PC-9 (cell line): Measurements from ENCODE around the gene MAN1A1. TPM values are rescaled to one million over a fixed set of nuclear protein-coding genes. Genes with fewer than 3 reads are reported as not detected.

Source experiments
- BruUV-seq: library from RNA; stranded (reverse); fragments of 400-500 nt; replicated peaks from 2 replicates; lab custom pipeline; 2021; lab: Mats Ljungman, UMichigan
- CTCF ChIA-PET: fragments of 300-600 bp; sonication (Branson Sonifier 250); formaldehyde crosslinking; loops from one replicate; lab custom pipeline; 2022; ENCODE audit warnings: antibody characterized with exemption; lab: Charles Lee
- POLR2A ChIA-PET: fragments of 300-600 bp; sonication (Branson Sonifier 250); formaldehyde crosslinking; loops from one replicate; lab custom pipeline; 2022; ENCODE audit warnings: antibody characterized with exemption; ENCODE audit not compliant: unreplicated experiment; lab: Charles Lee
- DNase-seq, 2 experiments: peaks; one replicate each; pipeline versions ENCODE4 v3.0.0 to v3.0.0-alpha.2; 2015 to 2022; ENCODE audit warnings: mixed read lengths in 1 of 2
- H2AFZ ChIP-seq: fragments of 200-600 bp; sonication (generic); 2 replicates; pipeline ENCODE4 v1.8.1; 2017; ENCODE audit warnings: antibody characterized with exemption
- H3F3A ChIP-seq: fragments of 200-600 bp; sonication (generic); 2 replicates; pipeline ENCODE4 v1.8.1; 2017; ENCODE audit warnings: antibody characterized with exemption, mild to moderate bottlenecking, low read depth; ENCODE audit not compliant: insufficient read depth
- H3K27ac ChIP-seq: fragments of 200-600 bp; sonication (generic); 2 replicates; pipeline ENCODE4 v1.6.1; 2016; ENCODE audit warnings: mixed run types
- H3K27me3 ChIP-seq: fragments of 200-600 bp; sonication (generic); 2 replicates; pipeline ENCODE4 v1.6.1; 2016; ENCODE audit warnings: low read depth, mixed run types; ENCODE audit not compliant: insufficient read depth
- H3K36me3 ChIP-seq: fragments of 200-600 bp; sonication (generic); 2 replicates; pipeline ENCODE4 v1.6.1; 2016; ENCODE audit warnings: low read depth, mixed run types
- H3K4me1 ChIP-seq: fragments of 200-600 bp; sonication (generic); replicated peaks from 2 replicates; pipeline ENCODE4 v1.6.1; 2016; ENCODE audit warnings: mixed run types; ENCODE audit not compliant: insufficient read depth
- H3K4me2 ChIP-seq: fragments of 200-600 bp; sonication (generic); 2 replicates; pipeline ENCODE4 v1.6.1; 2017; ENCODE audit warnings: mixed run types
- H3K4me3 ChIP-seq: fragments of 200-600 bp; sonication (generic); 2 replicates; pipeline ENCODE4 v1.6.1; 2016; ENCODE audit warnings: mixed run types
- H3K79me2 ChIP-seq: fragments of 200-600 bp; sonication (generic); 2 replicates; pipeline ENCODE4 v1.6.1; 2017; ENCODE audit warnings: low read depth, mixed run types
- H3K9me2 ChIP-seq: fragments of 200-600 bp; sonication (generic); 2 replicates; pipeline ENCODE4 v1.8.1; 2017; ENCODE audit warnings: mild to moderate bottlenecking; ENCODE audit not compliant: insufficient read depth
- H3K9me3 ChIP-seq: fragments of 200-600 bp; sonication (generic); 2 replicates; pipeline ENCODE4 v1.8.1; 2016; ENCODE audit warnings: low read depth; ENCODE audit not compliant: insufficient read depth
- H4K20me1 ChIP-seq: fragments of 200-600 bp; sonication (generic); 2 replicates; pipeline ENCODE4 v1.8.1; 2017; ENCODE audit not compliant: insufficient read depth
- EZH2 ChIP-seq: fragments of 200-600 bp; sonication (generic); IDR thresholded peaks from 2 replicates; pipeline ENCODE4 v1.8.0; 2017; ENCODE audit warnings: antibody characterized with exemption, low read depth
- intact Hi-C: fragments of 100-400 bp; cut with micrococcal nuclease; formaldehyde crosslinking; loops from one replicate; pipeline ENCODE4 v1.10.0; 2022; ENCODE audit not compliant: unreplicated experiment
- total RNA-seq: library from RNA; stranded (reverse); gene quantifications from 2 replicates; pipeline ENCODE4 v1.2.3, GENCODE V29; 2021
- TF ChIP-seq, protein P1 (sequence below): fragments of 200-600 bp; sonication (generic); conservative IDR thresholded peaks from 2 replicates; pipeline ENCODE4 v1.6.1; 2017; ENCODE audit warnings: mixed run types, antibody characterized with exemption, mild to moderate bottlenecking, moderate library complexity

The MAN1A1 gene
- total RNA-seq, 1 experiment from 2014 or later, result 13.4 TPM

- Histone ChIP-seq H3K4me1 (no peaks in the 10 kb centered on the region; the same call in 1 of the 2 replicates), H3K36me3 (no peaks in the 10 kb centered on the region), H3F3A (no peaks in the 10 kb centered on the region), H3K9me2 (no peaks in the 10 kb centered on the region), H3K27me3 (no peaks in the 10 kb centered on the region), H3K27ac (no peak overlapping the region), H3K79me2 (no peaks in the 10 kb centered on the region), H3K4me2 (no peak overlapping the region), H4K20me1 (no peaks in the 10 kb centered on the region), H3K9me3 (no peaks in the 10 kb centered on the region), H2AFZ (no peak overlapping the region), H3K4me3 (no peak overlapping the region)
- ChIA-PET POLR2A (no interaction called here), CTCF (no interaction called here)
- TF ChIP-seq EZH2, result no peak
- TF ChIP-seq, protein P1, sequence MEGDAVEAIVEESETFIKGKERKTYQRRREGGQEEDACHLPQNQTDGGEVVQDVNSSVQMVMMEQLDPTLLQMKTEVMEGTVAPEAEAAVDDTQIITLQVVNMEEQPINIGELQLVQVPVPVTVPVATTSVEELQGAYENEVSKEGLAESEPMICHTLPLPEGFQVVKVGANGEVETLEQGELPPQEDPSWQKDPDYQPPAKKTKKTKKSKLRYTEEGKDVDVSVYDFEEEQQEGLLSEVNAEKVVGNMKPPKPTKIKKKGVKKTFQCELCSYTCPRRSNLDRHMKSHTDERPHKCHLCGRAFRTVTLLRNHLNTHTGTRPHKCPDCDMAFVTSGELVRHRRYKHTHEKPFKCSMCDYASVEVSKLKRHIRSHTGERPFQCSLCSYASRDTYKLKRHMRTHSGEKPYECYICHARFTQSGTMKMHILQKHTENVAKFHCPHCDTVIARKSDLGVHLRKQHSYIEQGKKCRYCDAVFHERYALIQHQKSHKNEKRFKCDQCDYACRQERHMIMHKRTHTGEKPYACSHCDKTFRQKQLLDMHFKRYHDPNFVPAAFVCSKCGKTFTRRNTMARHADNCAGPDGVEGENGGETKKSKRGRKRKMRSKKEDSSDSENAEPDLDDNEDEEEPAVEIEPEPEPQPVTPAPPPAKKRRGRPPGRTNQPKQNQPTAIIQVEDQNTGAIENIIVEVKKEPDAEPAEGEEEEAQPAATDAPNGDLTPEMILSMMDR, result no peak
- no TSS peak for BruUV-seq
- intact Hi-C loops, result no loop called here
- DNase-seq, result no peak
Observed at GRCh38 chr6:119243657-119244056, 105.9 kb downstream of the MAN1A1 start.

- no peak overlapping the region for H3K4me3 ChIP-seq
- DNase-seq, result no peak
- H3K4me1 ChIP-seq, result no peaks in the 10 kb centered on the region; the same call in 1 of the 2 replicates
- no peak for TF ChIP-seq EZH2
- TF ChIP-seq, protein P1, result no peak
- BruUV-seq, result no TSS peak
- H3K79me2 ChIP-seq, result no peaks in the 10 kb centered on the region
- H2AFZ ChIP-seq, result no peak overlapping the region
- no peaks in the 10 kb centered on the region for H3K27me3 ChIP-seq
- intact Hi-C loops, result no loop called here
- H3K4me2 ChIP-seq, result no peak overlapping the region
- H3K27ac ChIP-seq, result no peak overlapping the region
- no peaks in the 10 kb centered on the region for H3K36me3 ChIP-seq
- CTCF ChIA-PET, result no interaction called here
- H3K9me3 ChIP-seq, result no peaks in the 10 kb centered on the region
- no peaks in the 10 kb centered on the region for H3K9me2 ChIP-seq
- H4K20me1 ChIP-seq, result no peaks in the 10 kb centered on the region
- POLR2A ChIA-PET, result no interaction called here
- H3F3A ChIP-seq, result no peaks in the 10 kb centered on the region
Observed at GRCh38 chr6:119243037-119243436, 106.5 kb downstream of the MAN1A1 start.

DNA sequence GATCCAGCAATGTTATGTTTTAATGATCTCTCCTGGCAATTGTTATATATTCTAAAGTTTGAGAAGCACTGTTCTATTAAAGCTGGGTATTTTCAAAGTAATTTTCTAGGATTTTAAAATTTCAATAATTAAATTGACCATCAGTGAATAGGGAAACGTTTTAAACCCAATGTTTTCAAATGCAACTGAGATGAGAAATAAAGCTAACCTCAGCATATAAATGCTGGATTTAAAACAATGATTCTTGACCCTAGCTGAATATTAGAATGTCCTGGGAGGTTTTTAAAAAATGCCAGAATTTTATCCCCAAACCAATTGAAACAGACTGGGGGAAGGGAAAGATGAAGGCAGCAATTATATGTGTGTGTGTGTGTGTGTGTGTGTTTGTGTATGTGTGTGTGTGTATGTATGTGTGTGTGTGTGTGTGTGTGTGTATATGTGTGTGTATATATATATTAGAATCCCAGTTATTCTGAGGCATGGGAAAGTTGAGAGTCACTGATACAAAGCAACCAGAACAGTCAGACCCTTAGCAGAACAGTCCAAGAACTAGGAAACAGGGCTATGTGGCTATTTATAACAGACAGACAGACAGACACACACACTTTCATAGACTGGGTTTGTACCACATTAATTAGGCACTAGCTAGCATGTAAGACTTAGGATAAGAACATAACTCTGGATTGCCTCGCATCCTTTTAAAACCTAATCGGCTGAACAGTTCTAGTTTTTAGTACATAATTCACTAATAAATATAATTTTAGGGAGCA, 107.8 kb downstream of the MAN1A1 start:
- Histone ChIP-seq H3K9me2 (no peaks in the 10 kb centered on the region), H3K27ac (no peak overlapping the region), H3F3A (no peaks in the 10 kb centered on the region), H3K36me3 (no peaks in the 10 kb centered on the region), H4K20me1 (no peaks in the 10 kb centered on the region), H3K4me2 (no peak overlapping the region), H3K4me1 (no peaks in the 10 kb centered on the region; the same call in 1 of the 2 replicates), H3K27me3 (no peaks in the 10 kb centered on the region), H2AFZ (no peak overlapping the region), H3K79me2 (no peaks in the 10 kb centered on the region), H3K9me3 (no peaks in the 10 kb centered on the region), H3K4me3 (no peak overlapping the region)
- ChIA-PET CTCF (no interaction called here), POLR2A (no interaction called here)
- intact Hi-C loops, result no loop called here
- no TSS peak for BruUV-seq
- DNase-seq, result no peak
- no peak for TF ChIP-seq EZH2
- TF ChIP-seq, protein P1, result no peak
